HG02642 (cell line): ENCODE data around the gene ZNF326.

ENCODE experiments used
- ATAC-seq: cut with Tn5 transposase; IDR thresholded peaks from one replicate; pipeline ENCODE4 v1.9.1; 2021; ENCODE audit warnings: mild to moderate bottlenecking; ENCODE audit not compliant: unreplicated experiment, poor library complexity

ZNF326 gene

GRCh38 chr1:90067194-90067931 lies 72.5 kb downstream of the ZNF326 start:
- ATAC-seq, result no peak

- ATAC-seq, result no peak
Measured at GRCh38 chr1:90068611-90069280, 73.8 kb downstream of the ZNF326 start.

- peak; percentile 84 for ATAC-seq
Measured at GRCh38 chr1:90074137-90074536, 79.2 kb downstream of the ZNF326 start.

GRCh38 chr1:90074566-90074965 lies 79.7 kb downstream of the ZNF326 start:
- ATAC-seq, result no peak

- ATAC-seq, result no peak
Measured at GRCh38 chr1:90074970-90075391, 80.1 kb downstream of the ZNF326 start.

- no peak for ATAC-seq
Measured at GRCh38 chr1:90083995-90084394, 89.1 kb downstream of the ZNF326 start.
